Hair follicular keratinocyte (primary cell): ENCODE measurements around the gene EHMT2. TPM values are rescaled to one million over a fixed set of nuclear protein-coding genes. Genes with fewer than 3 reads are reported as not detected.

Source experiments
- total RNA-seq: library from RNA; depleted of rRNA; stranded (reverse); fragments of >200 nt; gene quantifications from 2 replicates; pipeline ENCODE4 v1.2.3, GENCODE V29; 2015

The EHMT2 gene
- 22.2 and 24.5 TPM in 2 replicates for total RNA-seq

GRCh38 chr6:31897612-31898382, at the start of gene EHMT2:
Gene EHMT2 (minus strand): TSS chr6:31897698. CDS start chr6:31897677, 21 bp downstream.

GRCh38 chr6:31945507-31946369, 48.2 kb upstream of the EHMT2 start, which contains the start of gene CFB:
Gene CFB (plus strand): TSS chr6:31946095. CDS start chr6:31946222, 127 bp downstream.

GRCh38 chr6:31927242-31927862, 29.9 kb upstream of the EHMT2 start, which contains the start of gene C2:
Gene C2 (plus strand): TSS chr6:31927717. CDS start chr6:31927753, 36 bp downstream.

GRCh38 chr6:31901953-31902643, 4.6 kb upstream of the EHMT2 start, which contains the start of gene ZBTB12:
Gene ZBTB12 (minus strand): TSS chr6:31902086. CDS start chr6:31901305, 781 bp downstream.

GRCh38 chr6:31878726-31879125, 18.8 kb downstream of the EHMT2 start, which contains the start of gene SLC44A4:
Gene SLC44A4 (minus strand): TSS chr6:31878997. CDS start chr6:31878980, 17 bp downstream.

GRCh38 chr6:31862344-31863235, 34.9 kb downstream of the EHMT2 start, which contains the start of gene NEU1:
Gene NEU1 (minus strand): TSS chr6:31862821. CDS start chr6:31862776, 45 bp downstream.

Other genes with a start within 250 kb of the EHMT2 start
- 195 and 196 TPM in 2 replicates for gene BAG6, start 245.0 kb downstream of the EHMT2 start, total RNA-seq
- gene APOM, start 241.8 kb downstream of the EHMT2 start, total RNA-seq = 1.2 and 2.3 TPM in 2 replicates
- 16.0 and 20.2 TPM in 2 replicates for gene C6orf47, start 236.9 kb downstream of the EHMT2 start, total RNA-seq
- gene GPANK1, start 232.7 kb downstream of the EHMT2 start, total RNA-seq = 13.1 and 16.0 TPM in 2 replicates
- 251 and 316 TPM in 2 replicates for gene CSNK2B, start 231.6 kb downstream of the EHMT2 start, total RNA-seq
- gene LY6G5B, start 227.7 kb downstream of the EHMT2 start, total RNA-seq = 1.9 and 2.3 TPM in 2 replicates
- 0.70 and 0.76 TPM in 2 replicates for gene LY6G5C, start 216.6 kb downstream of the EHMT2 start, total RNA-seq
- 24.0 and 27.8 TPM in 2 replicates for gene ABHD16A, start 194.4 kb downstream of the EHMT2 start, total RNA-seq
- gene LY6G6F, start 190.8 kb downstream of the EHMT2 start, total RNA-seq = not detected in 2 replicates
- not detected in 2 replicates for gene LY6G6D, start 182.3 kb downstream of the EHMT2 start, total RNA-seq
- gene LY6G6C, start 176.0 kb downstream of the EHMT2 start, total RNA-seq = 0.15 TPM in 1 of 2 replicates, not detected in the other
- gene MPIG6B, start 174.3 kb downstream of the EHMT2 start, total RNA-seq = not detected in 2 replicates
- 9.5 and 16.1 TPM in 2 replicates for gene DDAH2, start 168.4 kb downstream of the EHMT2 start, total RNA-seq
- gene CLIC1, start 161.2 kb downstream of the EHMT2 start, total RNA-seq = 805 and 887 TPM in 2 replicates
- gene MSH5, start 157.7 kb downstream of the EHMT2 start, total RNA-seq = 6.2 and 7.4 TPM in 2 replicates
- 0.70 and 1.5 TPM in 2 replicates for gene SAPCD1, start 135.0 kb downstream of the EHMT2 start, total RNA-seq
- 0.19 and 0.86 TPM in 2 replicates for gene VWA7, start 120.4 kb downstream of the EHMT2 start, total RNA-seq
- 84.7 and 118 TPM in 2 replicates for gene VARS1, start 101.9 kb downstream of the EHMT2 start, total RNA-seq
- 95.7 and 134 TPM in 2 replicates for gene LSM2, start 90.7 kb downstream of the EHMT2 start, total RNA-seq
- gene HSPA1L, start 82.4 kb downstream of the EHMT2 start, total RNA-seq = 0.53 and 0.62 TPM in 2 replicates
- gene HSPA1A, start 82.2 kb downstream of the EHMT2 start, total RNA-seq = 37.6 and 59.1 TPM in 2 replicates
- gene HSPA1B, start 70.0 kb downstream of the EHMT2 start, total RNA-seq = 76.1 and 133 TPM in 2 replicates
- gene NEU1, start 34.9 kb downstream of the EHMT2 start, total RNA-seq = 33.3 and 33.7 TPM in 2 replicates
- gene SLC44A4, start 18.7 kb downstream of the EHMT2 start, total RNA-seq = 0.04 TPM in 1 of 2 replicates, not detected in the other
- gene ZBTB12, start 4.4 kb upstream of the EHMT2 start, total RNA-seq = 0.30 and 0.39 TPM in 2 replicates
- gene C2, start 30.0 kb upstream of the EHMT2 start, total RNA-seq = not detected in 2 replicates
- gene CFB, start 48.4 kb upstream of the EHMT2 start, total RNA-seq = 1.2 and 3.4 TPM in 2 replicates
- 129 and 171 TPM in 2 replicates for gene NELFE, start 61.3 kb upstream of the EHMT2 start, total RNA-seq
- gene SKIC2, start 61.5 kb upstream of the EHMT2 start, total RNA-seq = 34.5 and 47.2 TPM in 2 replicates
- gene DXO, start 74.4 kb upstream of the EHMT2 start, total RNA-seq = 17.2 and 20.9 TPM in 2 replicates
- gene C4A, start 84.4 kb upstream of the EHMT2 start, total RNA-seq = 1.7 and 3.4 TPM in 2 replicates
- gene C4B, start 117.1 kb upstream of the EHMT2 start, total RNA-seq = 1.2 and 2.4 TPM in 2 replicates
- gene CYP21A2, start 140.7 kb upstream of the EHMT2 start, total RNA-seq = not detected in 2 replicates
- gene TNXB, start 211.6 kb upstream of the EHMT2 start, total RNA-seq = 0.23 and 0.30 TPM in 2 replicates
- gene ATF6B, start 230.5 kb upstream of the EHMT2 start, total RNA-seq = 16.0 and 22.0 TPM in 2 replicates
- gene FKBPL, start 232.6 kb upstream of the EHMT2 start, total RNA-seq = 4.5 and 7.8 TPM in 2 replicates